Fibroblast of skin of right quadriceps (primary cell): ENCODE measurements around the gene SLC22A23.
"Not testable (repeated sequence)": the region's sequence is repeated elsewhere in the genome, so short reads cannot be mapped to it uniquely, and the experiment has no call there.

Experiments used
- DNase-seq: peaks from one replicate; pipeline ENCODE4 v3.0.0-alpha.2; 2013

SLC22A23 gene

GRCh38 chr6:3384241-3385143 lies 72.4 kb downstream of the SLC22A23 start:
- no peak for DNase-seq

- DNase-seq = peak; percentile 50
Measured at GRCh38 chr6:3383525-3383924, 73.3 kb downstream of the SLC22A23 start.

- DNase-seq = peak; percentile 28
Measured at GRCh38 chr6:3382326-3383279, 74.2 kb downstream of the SLC22A23 start.

GRCh38 chr6:3381233-3381921 lies 75.5 kb downstream of the SLC22A23 start:
- DNase-seq = no peak

GRCh38 chr6:3380344-3381232 lies 76.3 kb downstream of the SLC22A23 start:
- DNase-seq = no peak

- peak; percentile 68 for DNase-seq
Measured at GRCh38 chr6:3379482-3380060, 77.3 kb downstream of the SLC22A23 start.

- not testable (repeated sequence) for DNase-seq
Measured at GRCh38 chr6:3378808-3379207, 78.0 kb downstream of the SLC22A23 start.

- not testable (repeated sequence) for DNase-seq
Measured at GRCh38 chr6:3378398-3378782, 78.5 kb downstream of the SLC22A23 start.

GRCh38 chr6:3377536-3378397 lies 79.1 kb downstream of the SLC22A23 start:
- peak; percentile 20 for DNase-seq

- no peak for DNase-seq
Measured at GRCh38 chr6:3376893-3377535, 79.8 kb downstream of the SLC22A23 start.

- no peak for DNase-seq
Measured at GRCh38 chr6:3376064-3376463, 80.8 kb downstream of the SLC22A23 start.

GRCh38 chr6:3373597-3374203 lies 83.2 kb downstream of the SLC22A23 start:
- no peak for DNase-seq

- no peak for DNase-seq
Measured at GRCh38 chr6:3372912-3373554, 83.8 kb downstream of the SLC22A23 start.

- DNase-seq = no peak
Measured at GRCh38 chr6:3372184-3372846, 84.5 kb downstream of the SLC22A23 start.

GRCh38 chr6:3371222-3371949 lies 85.5 kb downstream of the SLC22A23 start:
- DNase-seq = no peak

- no peak for DNase-seq
Measured at GRCh38 chr6:3370361-3371221, 86.3 kb downstream of the SLC22A23 start.

GRCh38 chr6:3369985-3370360 lies 86.9 kb downstream of the SLC22A23 start:
- DNase-seq = no peak
